K562 (cell line): Measurements from ENCODE around the gene CAPN2.

Source experiments
- CBFB ChIP-seq: sonication (generic); formaldehyde crosslinking; IDR thresholded peaks from 2 replicates; pipeline ENCODE4 v1.4.0; 2020; ENCODE audit warnings: mild to moderate bottlenecking, missing genetic modification reagents
- FOS ChIP-seq: IDR thresholded peaks from 3 replicates; pipeline ENCODE4 v1.6.1; 2011; ENCODE audit not compliant: insufficient read length; ENCODE audit errors: extremely low read depth
- KLF13 ChIP-seq: fragments of 450-650 bp; IDR thresholded peaks from 2 replicates; pipeline ENCODE4 v1.6.1; 2016; ENCODE audit warnings: missing genetic modification characterization, low read depth, mild to moderate bottlenecking, missing compliant biosample characterization, moderate library complexity, borderline replicate concordance
- TARDBP ChIP-seq: fragments of 450-650 bp; IDR thresholded peaks from 2 replicates; pipeline ENCODE4 v1.6.1; 2016
- ZNF766 ChIP-seq: fragments of 200-800 bp; sonication (Bioruptor generic); conservative IDR thresholded peaks from 2 replicates; pipeline ENCODE4 v1.6.1; 2016; ENCODE audit warnings: missing genetic modification characterization, missing compliant biosample characterization
- TF ChIP-seq, protein P1 (sequence below), 3 experiments: IDR thresholded peaks in 2 of 3; conservative IDR thresholded peaks in 1 of 3; 2 replicates each; pipeline ENCODE4 v1.5.1; 2011 to 2012; ENCODE audit warnings: low read length in 3 of 3, mild to moderate bottlenecking in 3 of 3, control low read depth in 2 of 3, improper control_type of control experiment in 1 of 3, inconsistent platforms in 1 of 3, low read depth in 1 of 3, mixed read lengths in 1 of 3, moderate library complexity in 1 of 3; ENCODE audit not compliant: insufficient read depth in 2 of 3

GRCh38 chr1:223723351-223723904 lies 11.1 kb downstream of the CAPN2 start:
- TF ChIP-seq TARDBP: no peak
- TF ChIP-seq KLF13 (tag): no peak
- TF ChIP-seq, protein P1, sequence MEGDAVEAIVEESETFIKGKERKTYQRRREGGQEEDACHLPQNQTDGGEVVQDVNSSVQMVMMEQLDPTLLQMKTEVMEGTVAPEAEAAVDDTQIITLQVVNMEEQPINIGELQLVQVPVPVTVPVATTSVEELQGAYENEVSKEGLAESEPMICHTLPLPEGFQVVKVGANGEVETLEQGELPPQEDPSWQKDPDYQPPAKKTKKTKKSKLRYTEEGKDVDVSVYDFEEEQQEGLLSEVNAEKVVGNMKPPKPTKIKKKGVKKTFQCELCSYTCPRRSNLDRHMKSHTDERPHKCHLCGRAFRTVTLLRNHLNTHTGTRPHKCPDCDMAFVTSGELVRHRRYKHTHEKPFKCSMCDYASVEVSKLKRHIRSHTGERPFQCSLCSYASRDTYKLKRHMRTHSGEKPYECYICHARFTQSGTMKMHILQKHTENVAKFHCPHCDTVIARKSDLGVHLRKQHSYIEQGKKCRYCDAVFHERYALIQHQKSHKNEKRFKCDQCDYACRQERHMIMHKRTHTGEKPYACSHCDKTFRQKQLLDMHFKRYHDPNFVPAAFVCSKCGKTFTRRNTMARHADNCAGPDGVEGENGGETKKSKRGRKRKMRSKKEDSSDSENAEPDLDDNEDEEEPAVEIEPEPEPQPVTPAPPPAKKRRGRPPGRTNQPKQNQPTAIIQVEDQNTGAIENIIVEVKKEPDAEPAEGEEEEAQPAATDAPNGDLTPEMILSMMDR (IDR thresholded peaks at IDR 0.05 in 2 of 3, conservative IDR thresholded peaks at IDR 0.05 in 1 of 3; ENCODE audit: insufficient read depth in 2 of 3, low read depth in 1 of 3, low read length in 3 of 3): no peak
- TF ChIP-seq FOS: no peak
- TF ChIP-seq ZNF766 (CRISPR knock-in tag): no peak
- no peak for TF ChIP-seq CBFB (CRISPR knock-in tag)
